Suprapubic skin (tissue), 4 donors: ENCODE data around the gene MGAT1.

ENCODE experiments used
- EP300 ChIP-seq: sonication (generic); formaldehyde crosslinking; IDR thresholded peaks from one replicate; pipeline ENCODE4 v1.6.1; 2017; ENCODE audit warnings: antibody characterized with exemption
- POLR2A ChIP-seq, 2 donors: fragments of 450-650 bp; IDR thresholded peaks; one replicate each; pipeline ENCODE4 v1.6.1; 2017; ENCODE audit warnings: antibody characterized with exemption in 2 of 2, mild to moderate bottlenecking in 2 of 2, moderate library complexity in 2 of 2
- POLR2AphosphoS5 ChIP-seq, 3 donors: sonication (generic); formaldehyde crosslinking; IDR thresholded peaks; one replicate each; pipeline ENCODE4 v1.6.1; 2017; ENCODE audit warnings: antibody characterized with exemption in 3 of 3
- TF ChIP-seq, protein P1 (sequence below), 2 donors: fragments of 200-600 bp in 1 of 2; fragments of 450-650 bp in 1 of 2; sonication (generic) in 1 of 2; IDR thresholded peaks; one replicate each; pipeline ENCODE4 v1.5.1; 2016 to 2019; ENCODE audit warnings: antibody characterized with exemption in 2 of 2, mild to moderate bottlenecking in 1 of 2, moderate library complexity in 1 of 2

DNA sequence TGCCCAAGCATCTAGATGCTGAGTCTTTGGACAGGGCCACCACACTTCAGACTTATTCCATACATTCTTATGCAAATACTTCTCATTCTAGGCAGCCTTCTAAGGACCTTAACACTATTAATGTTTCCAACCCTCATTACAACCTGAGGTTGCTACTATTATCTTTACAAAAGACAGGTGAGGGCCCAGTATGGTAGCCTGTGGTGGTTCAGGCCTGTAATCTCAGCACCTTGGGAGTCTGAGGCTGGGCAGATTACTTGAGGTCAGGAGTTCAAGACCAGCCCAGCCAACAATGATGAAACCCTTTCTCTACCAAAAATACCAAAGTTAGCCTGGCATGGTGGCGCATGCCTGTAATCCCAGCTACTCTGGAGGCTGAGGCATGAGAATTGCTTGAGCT is 42.3 kb upstream of the MGAT1 start:
- TF ChIP-seq, protein P1, sequence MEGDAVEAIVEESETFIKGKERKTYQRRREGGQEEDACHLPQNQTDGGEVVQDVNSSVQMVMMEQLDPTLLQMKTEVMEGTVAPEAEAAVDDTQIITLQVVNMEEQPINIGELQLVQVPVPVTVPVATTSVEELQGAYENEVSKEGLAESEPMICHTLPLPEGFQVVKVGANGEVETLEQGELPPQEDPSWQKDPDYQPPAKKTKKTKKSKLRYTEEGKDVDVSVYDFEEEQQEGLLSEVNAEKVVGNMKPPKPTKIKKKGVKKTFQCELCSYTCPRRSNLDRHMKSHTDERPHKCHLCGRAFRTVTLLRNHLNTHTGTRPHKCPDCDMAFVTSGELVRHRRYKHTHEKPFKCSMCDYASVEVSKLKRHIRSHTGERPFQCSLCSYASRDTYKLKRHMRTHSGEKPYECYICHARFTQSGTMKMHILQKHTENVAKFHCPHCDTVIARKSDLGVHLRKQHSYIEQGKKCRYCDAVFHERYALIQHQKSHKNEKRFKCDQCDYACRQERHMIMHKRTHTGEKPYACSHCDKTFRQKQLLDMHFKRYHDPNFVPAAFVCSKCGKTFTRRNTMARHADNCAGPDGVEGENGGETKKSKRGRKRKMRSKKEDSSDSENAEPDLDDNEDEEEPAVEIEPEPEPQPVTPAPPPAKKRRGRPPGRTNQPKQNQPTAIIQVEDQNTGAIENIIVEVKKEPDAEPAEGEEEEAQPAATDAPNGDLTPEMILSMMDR (IDR thresholded peaks at IDR 0.05): no peak
- TF ChIP-seq EP300 (no peak), POLR2A (IDR thresholded peaks at IDR 0.05) (no peak), POLR2AphosphoS5 (IDR thresholded peaks at IDR 0.05) (no peak)
